Measurements from ENCODE around the gene GSAP.

GSAP gene

GRCh38 chr7:77316219-77316978 lies 99.8 kb downstream of the GSAP start:
- Histone ChIP-seq H3K27ac (no peak overlapping the region), H3K4me2 (no peak overlapping the region), H3K9ac (no peak overlapping the region), H3K79me2 (ENCODE audit: insufficient read depth, low read depth) (no peaks in the 10 kb centered on the region), H3K4me3 (IDR thresholded peaks at IDR 0.05; ENCODE audit: insufficient read depth, low read depth, low read length) (no peak overlapping the region), H3K36me3 (ENCODE audit: insufficient read depth) (no peaks in the 10 kb centered on the region), H3K4me1 (ENCODE audit: low read depth, poor library complexity, severe bottlenecking) (no peaks in the 10 kb centered on the region), H3K27me3 (ENCODE audit: insufficient read depth, low read depth) (no peaks in the 10 kb centered on the region), H2AFZ (ENCODE audit: low read depth) (no peak overlapping the region), H4K20me1 (ENCODE audit: insufficient read depth) (no peaks in the 10 kb centered on the region)
- TF ChIP-seq CTCF (conservative IDR thresholded peaks at IDR 0.05; ENCODE audit: low read depth, low read length) = no peak

GRCh38 chr7:77315182-77315591 lies 101.0 kb downstream of the GSAP start:
- H3K9ac ChIP-seq = no peak overlapping the region
- no peaks in the 10 kb centered on the region for H3K36me3 ChIP-seq (ENCODE audit: insufficient read depth)
- H2AFZ ChIP-seq (ENCODE audit: low read depth) = no peak overlapping the region
- H4K20me1 ChIP-seq (ENCODE audit: insufficient read depth) = no peaks in the 10 kb centered on the region
- no peak overlapping the region for H3K27ac ChIP-seq
- H3K27me3 ChIP-seq (ENCODE audit: insufficient read depth, low read depth) = no peaks in the 10 kb centered on the region
- TF ChIP-seq CTCF (conservative IDR thresholded peaks at IDR 0.05; ENCODE audit: low read depth, low read length) = no peak
- H3K79me2 ChIP-seq (ENCODE audit: insufficient read depth, low read depth) = no peaks in the 10 kb centered on the region
- H3K4me2 ChIP-seq = no peak overlapping the region
- no peaks in the 10 kb centered on the region for H3K4me1 ChIP-seq (ENCODE audit: low read depth, poor library complexity, severe bottlenecking)
- H3K4me3 ChIP-seq (IDR thresholded peaks at IDR 0.05; ENCODE audit: insufficient read depth, low read depth, low read length) = no peak overlapping the region

- Histone ChIP-seq H3K36me3 (ENCODE audit: insufficient read depth) (no peaks in the 10 kb centered on the region), H3K27ac (no peak overlapping the region), H3K4me3 (IDR thresholded peaks at IDR 0.05; ENCODE audit: insufficient read depth, low read depth, low read length) (no peak overlapping the region), H3K9ac (no peak overlapping the region), H3K4me2 (no peak overlapping the region), H3K4me1 (ENCODE audit: low read depth, poor library complexity, severe bottlenecking) (no peaks in the 10 kb centered on the region), H4K20me1 (ENCODE audit: insufficient read depth) (no peaks in the 10 kb centered on the region), H2AFZ (ENCODE audit: low read depth) (no peak overlapping the region), H3K79me2 (ENCODE audit: insufficient read depth, low read depth) (no peaks in the 10 kb centered on the region), H3K27me3 (ENCODE audit: insufficient read depth, low read depth) (no peaks in the 10 kb centered on the region)
- no peak for TF ChIP-seq CTCF (conservative IDR thresholded peaks at IDR 0.05; ENCODE audit: low read depth, low read length)
Observed at GRCh38 chr7:77313876-77314480, 102.2 kb downstream of the GSAP start.

- H3K4me1 ChIP-seq (ENCODE audit: low read depth, poor library complexity, severe bottlenecking) = no peaks in the 10 kb centered on the region
- no peaks in the 10 kb centered on the region for H3K36me3 ChIP-seq (ENCODE audit: insufficient read depth)
- no peaks in the 10 kb centered on the region for H4K20me1 ChIP-seq (ENCODE audit: insufficient read depth)
- no peaks in the 10 kb centered on the region for H3K79me2 ChIP-seq (ENCODE audit: insufficient read depth, low read depth)
- H3K27ac ChIP-seq = no peak overlapping the region
- TF ChIP-seq CTCF (conservative IDR thresholded peaks at IDR 0.05; ENCODE audit: low read depth, low read length) = no peak
- H3K27me3 ChIP-seq (ENCODE audit: insufficient read depth, low read depth) = no peaks in the 10 kb centered on the region
- no peak overlapping the region for H2AFZ ChIP-seq (ENCODE audit: low read depth)
- no peak overlapping the region for H3K4me3 ChIP-seq (IDR thresholded peaks at IDR 0.05; ENCODE audit: insufficient read depth, low read depth, low read length)
- no peak overlapping the region for H3K4me2 ChIP-seq
- no peak overlapping the region for H3K9ac ChIP-seq
Observed at GRCh38 chr7:77313085-77313484, 103.1 kb downstream of the GSAP start.
